ENCODE measurements around the gene MEF2A.

Gene MEF2A

DNA sequence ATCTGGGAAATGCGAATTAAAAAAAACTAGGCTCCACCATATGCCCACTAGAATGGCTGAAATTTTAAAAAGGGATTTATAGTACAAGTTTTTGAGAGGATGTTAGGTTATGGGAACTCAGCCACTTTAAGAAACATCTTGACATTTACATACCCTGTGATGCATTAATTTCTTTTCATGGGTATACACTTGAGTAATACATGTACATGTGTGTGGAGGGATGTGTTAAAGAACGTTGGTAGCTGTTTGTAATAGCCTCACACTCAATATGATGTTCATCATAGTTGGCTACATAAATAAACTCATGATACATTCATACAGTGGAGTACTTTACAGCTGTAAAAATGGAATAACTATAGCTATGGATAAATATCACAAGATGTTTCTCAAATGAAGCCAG lies 40.9 kb downstream of the MEF2A start:
- no peak for DNase-seq

DNA sequence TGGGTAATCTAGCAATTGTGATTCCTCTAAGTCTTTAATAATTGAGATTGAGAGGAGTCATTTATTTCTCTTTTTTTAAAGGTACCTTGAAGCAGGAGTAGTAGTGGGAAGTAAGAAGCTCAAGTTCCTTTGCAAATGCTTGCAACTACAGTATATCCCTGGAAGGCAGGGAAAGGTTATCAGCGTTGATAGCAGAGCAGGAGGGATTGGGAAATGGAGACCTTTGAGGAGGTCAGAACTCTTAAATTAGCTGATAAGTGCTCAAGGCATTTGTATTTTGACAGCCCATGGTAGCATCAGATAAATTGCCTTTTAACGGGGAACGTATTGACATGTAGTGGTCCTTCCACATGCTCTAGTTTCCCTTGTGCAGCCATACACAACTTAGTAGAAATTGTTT lies 47.7 kb downstream of the MEF2A start:
- DNase-seq, result no peak

DNA sequence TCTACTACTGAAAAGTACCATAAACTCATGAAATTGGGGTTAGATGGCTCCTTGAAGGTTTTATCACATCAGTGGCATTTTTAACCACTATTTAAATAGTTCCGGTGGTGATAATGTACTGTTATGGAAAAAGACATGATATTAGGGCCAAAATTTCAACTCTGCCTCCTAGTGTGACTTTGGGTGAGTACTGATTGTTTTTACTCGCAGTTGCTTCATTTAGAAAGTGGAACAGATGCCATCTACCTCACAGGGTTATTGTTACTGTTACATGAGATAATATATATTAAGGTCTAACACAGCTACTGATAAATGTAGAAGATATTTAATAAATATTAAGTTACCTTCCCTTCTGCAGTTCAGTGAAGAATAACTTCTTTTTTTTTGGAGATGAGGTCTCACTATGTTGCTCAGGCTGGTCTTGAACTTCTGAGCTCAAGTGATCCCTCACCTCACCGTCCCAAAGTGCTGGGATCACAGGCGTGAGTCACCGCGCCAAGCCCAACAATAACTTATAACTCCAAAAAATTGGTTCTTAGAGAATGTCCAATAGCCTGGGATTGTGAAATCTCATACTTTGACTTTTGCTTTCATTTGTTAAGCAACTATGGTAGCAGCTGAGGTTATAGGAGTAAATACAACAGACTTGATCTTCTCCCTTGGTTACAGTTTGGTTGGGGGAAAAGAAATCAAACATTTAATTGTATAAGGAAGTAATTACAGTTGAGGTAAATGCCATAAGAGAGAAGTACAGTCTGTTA lies 48.3 kb downstream of the MEF2A start:
- no peak for DNase-seq

GRCh38 chr15:99614749-99615288 lies 49.0 kb downstream of the MEF2A start:
- no peak for DNase-seq

DNA sequence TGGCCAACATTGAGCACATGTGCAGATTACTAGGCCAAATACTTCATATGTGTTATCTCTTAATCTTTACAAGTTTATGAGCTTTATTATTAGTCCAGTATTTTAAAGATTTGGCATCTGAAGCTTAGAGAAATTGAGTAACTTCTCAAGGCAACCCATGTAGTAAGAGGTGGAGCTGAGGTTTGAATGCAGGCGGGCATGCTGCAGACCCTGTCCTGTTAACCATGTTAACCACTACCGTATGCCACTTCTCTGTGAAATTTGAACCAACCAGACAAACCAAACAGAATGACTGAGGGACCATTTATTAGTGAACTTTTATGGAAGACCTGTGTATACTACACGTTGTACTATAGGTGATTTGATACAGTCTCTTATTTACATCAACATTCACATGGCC lies 49.7 kb downstream of the MEF2A start:
- DNase-seq, result no peak

DNA sequence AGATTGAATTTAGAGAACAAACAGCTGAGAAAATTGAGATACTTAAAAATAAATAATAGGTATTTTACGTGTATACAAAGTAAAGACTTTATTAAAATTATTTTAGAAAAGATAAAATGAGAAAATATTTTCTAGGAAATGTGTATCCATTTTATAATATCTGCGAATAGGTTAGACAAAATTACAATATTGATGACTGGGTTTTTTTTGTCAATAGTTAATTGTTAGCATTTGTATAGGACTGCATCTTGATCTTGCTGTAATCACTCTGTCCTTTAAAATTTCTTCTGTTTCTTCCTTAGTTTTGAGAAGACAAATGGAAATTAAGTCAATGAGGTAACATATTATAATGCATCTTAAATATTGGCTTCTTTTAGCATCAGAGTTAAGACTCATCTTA lies 50.3 kb downstream of the MEF2A start:
- DNase-seq, result no peak

DNA sequence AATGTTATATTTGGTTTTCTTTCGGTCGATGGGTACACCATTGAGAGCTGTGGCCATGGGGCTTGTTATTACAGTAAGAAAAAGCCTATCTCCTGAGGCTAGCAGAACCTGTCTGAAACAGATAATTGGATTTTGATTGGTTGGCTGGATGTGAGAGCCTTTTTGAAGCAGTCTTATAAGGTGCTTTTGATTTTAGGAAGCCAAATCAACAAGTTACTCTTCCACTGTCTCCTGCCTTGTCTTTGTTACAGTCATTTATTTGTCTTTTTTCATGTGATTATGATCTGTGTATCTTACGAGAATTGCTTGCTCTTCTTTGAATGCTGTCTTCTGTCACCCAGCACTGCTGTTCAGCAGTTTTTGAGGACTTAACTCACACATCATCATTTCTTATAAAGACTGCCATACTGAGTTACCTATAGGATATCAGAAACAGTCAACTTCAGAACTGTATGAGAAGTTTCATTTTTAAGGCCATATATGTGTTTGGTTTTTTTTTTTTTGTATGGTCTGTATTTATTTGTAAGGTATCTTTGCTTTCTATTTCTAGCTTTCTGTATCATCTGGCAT lies 51.1 kb downstream of the MEF2A start:
- DNase-seq, result no peak

DNA sequence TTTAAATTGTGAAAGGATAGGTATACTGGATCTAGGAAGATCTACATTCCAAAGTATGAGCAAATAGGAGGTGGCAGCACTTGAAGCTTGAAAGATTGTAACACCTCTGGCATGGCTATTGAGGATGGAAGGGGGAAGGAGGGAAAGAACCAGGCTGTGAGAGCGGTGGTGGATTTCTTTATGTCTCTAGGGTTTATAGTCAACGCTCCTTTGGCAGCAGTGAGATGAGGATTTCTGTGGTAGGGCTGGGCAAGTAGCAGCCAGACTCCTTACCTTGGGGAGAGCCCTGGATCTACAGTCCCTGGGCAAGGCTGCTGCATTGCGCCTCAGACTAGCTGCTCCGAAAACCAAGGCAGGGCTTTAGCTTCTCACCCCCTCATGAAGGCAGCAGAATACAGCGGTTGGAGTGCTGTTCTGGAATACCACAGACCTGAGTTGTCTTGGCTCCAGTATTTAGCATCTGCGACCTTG lies 53.2 kb downstream of the MEF2A start:
- no peak for DNase-seq

GRCh38 chr15:99619712-99620111 lies 53.9 kb downstream of the MEF2A start:
- no peak for DNase-seq

- DNase-seq, result no peak
Observed at GRCh38 chr15:99620178-99620577, 54.4 kb downstream of the MEF2A start.

- DNase-seq, result no peak
Observed at GRCh38 chr15:99621767-99622166, 56.0 kb downstream of the MEF2A start.

GRCh38 chr15:99628374-99629001 lies 62.7 kb downstream of the MEF2A start:
- DNase-seq, result no peak

DNA sequence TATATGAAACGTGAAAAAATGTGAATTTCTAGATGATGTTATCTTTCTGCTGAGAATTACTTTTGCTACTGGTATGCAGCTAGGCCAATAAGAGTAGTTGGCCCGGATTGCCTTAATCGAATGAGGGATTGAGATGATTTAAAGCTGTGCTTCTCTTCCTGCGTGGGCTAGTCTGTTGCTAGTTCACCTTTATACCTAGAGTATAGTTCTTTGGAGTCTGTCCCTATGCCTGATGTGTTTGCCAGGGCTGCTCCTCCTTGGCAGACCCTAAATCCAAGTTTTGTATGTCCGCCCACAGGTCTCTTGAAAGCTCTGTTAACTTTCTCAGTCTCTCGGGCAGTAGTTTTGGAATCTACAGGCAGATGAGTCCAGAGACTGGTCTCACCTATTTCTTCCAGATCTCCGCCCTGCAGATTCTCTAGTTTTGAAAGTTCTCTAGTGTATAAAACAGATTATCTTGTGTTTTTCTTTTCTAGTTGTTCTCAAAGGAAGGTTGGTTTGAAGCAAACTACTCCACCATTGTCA lies 64.9 kb downstream of the MEF2A start:
- DNase-seq, result no peak

DNA sequence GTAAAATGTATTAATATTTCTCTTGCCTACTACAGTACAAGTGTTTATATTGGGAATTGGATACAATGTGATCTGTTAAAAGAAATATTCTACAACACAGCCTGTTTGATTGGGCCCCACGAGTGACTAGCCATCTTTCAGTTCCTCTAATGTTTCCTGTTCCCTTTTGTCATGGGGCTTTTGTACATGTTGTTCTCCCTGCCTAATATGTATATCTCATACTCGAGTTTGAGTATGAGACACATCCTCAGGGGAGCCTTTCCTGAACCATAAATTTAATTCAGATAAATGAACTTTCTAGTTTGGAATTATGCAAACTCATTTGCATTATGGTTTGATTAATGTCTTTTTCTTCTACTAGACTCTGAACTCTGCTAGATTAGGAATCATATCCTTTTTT lies 65.5 kb downstream of the MEF2A start:
- DNase-seq, result no peak

DNA sequence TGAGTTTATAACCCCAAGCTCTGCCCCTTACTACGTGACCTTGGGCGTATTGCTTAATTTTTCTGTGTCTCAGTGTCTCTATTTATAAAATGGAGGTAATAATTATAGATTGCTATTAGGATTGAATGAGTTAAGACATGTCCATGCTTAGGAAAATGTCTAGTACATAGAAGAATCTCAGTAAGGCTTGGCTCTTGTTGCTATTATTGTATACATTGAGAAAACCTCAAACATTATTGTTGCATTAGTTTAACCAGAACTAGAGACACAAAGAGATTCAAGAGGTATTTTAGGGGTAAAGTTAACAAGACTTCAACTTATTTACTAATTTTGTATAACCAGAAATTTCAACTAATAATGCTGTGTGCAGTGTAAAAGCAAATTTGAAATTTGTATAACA lies 66.7 kb downstream of the MEF2A start:
- DNase-seq, result no peak

GRCh38 chr15:99633655-99634054 lies 67.9 kb downstream of the MEF2A start:
- DNase-seq, result no peak

DNA sequence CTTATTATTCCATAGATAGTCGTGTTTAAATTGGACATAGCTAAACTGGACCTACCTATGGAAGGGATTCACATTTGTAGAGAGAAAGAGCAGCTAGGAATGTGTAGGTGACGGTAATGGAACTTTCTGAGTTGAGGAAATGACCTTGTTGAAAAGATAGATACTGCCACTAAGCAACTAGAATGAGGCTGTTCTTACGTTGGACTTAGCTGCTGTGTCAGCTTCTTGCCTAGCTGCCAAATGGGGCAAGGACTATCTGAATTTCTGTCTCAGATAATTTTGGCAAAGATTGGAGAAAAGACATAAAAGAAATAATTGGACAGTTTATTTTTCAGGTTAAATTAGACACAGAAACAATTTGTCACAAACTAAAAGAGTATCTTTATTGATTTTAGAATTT lies 68.8 kb downstream of the MEF2A start:
- no peak for DNase-seq

- no peak for DNase-seq
Observed at GRCh38 chr15:99635145-99635544, 69.4 kb downstream of the MEF2A start.

GRCh38 chr15:99635794-99636193 lies 70.0 kb downstream of the MEF2A start:
- DNase-seq, result no peak

GRCh38 chr15:99644913-99645542 lies 79.2 kb downstream of the MEF2A start:
- no peak for DNase-seq

GRCh38 chr15:99645543-99645935 lies 79.8 kb downstream of the MEF2A start:
- no peak for DNase-seq

DNA sequence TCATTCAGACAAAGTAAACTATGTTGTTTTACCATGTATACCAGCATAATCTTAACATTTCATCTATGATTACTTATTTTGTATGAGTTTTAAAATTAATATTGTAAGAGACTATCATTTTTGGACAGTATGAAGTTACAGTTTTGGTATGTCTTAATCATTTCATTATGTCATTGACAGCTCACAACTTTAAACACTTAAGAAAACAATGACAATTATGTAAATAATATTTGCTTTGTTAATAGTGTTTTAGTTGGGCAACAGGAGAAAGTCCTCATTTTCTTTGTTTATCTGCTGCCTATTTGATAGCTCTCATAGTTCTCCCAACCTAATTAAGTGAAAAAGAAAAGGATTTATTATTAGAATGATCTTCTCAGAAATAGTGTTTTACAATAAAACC lies 80.2 kb downstream of the MEF2A start:
- no peak for DNase-seq

DNA sequence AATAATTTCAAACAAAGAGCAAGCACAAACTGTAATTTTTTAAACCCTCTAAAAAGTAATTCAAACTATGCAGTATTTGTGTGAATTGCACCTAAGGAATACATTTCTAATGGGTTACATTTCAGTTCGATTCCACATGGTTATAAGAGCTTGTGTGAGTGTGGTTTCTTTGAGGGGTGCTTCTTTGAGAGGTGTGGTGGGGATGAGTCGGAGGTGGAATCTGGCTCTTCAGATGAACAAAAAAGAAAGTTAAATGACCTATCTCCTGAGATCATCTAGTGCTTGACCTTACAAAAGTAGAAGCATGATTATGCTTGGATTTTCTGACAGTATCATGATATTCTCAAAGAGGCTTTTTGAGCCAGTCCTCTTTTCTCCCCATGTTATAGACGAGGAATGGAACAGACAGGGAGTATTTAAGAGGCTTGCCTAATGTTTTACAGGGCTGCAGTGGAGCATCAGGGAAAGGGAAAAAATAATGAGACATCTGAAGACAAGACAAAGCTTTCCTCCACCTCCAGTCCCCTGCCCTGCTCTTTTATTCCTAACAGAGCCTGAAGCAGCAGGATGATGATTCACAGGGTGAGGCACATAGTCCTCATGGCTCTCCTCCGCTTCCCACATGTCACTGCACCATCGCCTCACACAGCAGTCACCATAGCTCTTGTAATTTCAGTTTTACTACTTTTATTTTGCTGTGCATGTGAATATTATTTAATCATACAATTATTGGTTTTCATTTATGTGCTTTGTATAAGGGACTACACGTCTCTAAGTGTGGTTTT lies 85.4 kb downstream of the MEF2A start:
- DNase-seq, result no peak

Data from NCI-H2081 treated with DMSO at 0.1 percent for 48 hours (cell line).